HepG2 (cell line): ENCODE measurements around the gene NUP214. TPM values are rescaled to one million over a fixed set of nuclear protein-coding genes. Genes with fewer than 3 reads are reported as not detected.

Source experiments
- BCL6 ChIP-seq: IDR thresholded peaks from 2 replicates; pipeline ENCODE4 v1.6.1; 2016; ENCODE audit warnings: missing genetic modification reagents, missing compliant biosample characterization
- CBX2 ChIP-seq, 2 experiments: fragments of 200-600 bp in 1 of 2; sonication (generic); formaldehyde crosslinking in 1 of 2; IDR thresholded peaks; 2 replicates each; pipeline versions ENCODE4 v1.7.0 to v1.8.1; 2018 to 2022; ENCODE audit warnings: low read depth in 2 of 2, low read length in 1 of 2, mild to moderate bottlenecking in 1 of 2, missing genetic modification reagents in 1 of 2
- GABPB1 ChIP-seq: IDR thresholded peaks from 2 replicates; pipeline ENCODE4 v1.6.1; 2016; ENCODE audit warnings: mild to moderate bottlenecking, missing genetic modification reagents, moderate library complexity, missing compliant biosample characterization
- GLI4 ChIP-seq: sonication (generic); formaldehyde crosslinking; IDR thresholded peaks from 2 replicates; pipeline ENCODE4 v1.5.1; 2020; ENCODE audit warnings: missing genetic modification reagents, mild to moderate bottlenecking, moderate library complexity, borderline replicate concordance
- KDM5B ChIP-seq: sonication (generic); formaldehyde crosslinking; IDR thresholded peaks from 2 replicates; pipeline ENCODE4 v1.4.0; 2020; ENCODE audit warnings: missing genetic modification reagents, mild to moderate bottlenecking, borderline replicate concordance
- SRSF1 ChIP-seq: fragments of 200-400 bp; formaldehyde crosslinking; optimal IDR thresholded peaks from 2 replicates; pipeline ENCODE3; 2017; ENCODE audit warnings: mild to moderate bottlenecking, low read depth, low read length, moderate library complexity
- TCF12 ChIP-seq, 2 experiments: fragments of 450-650 bp in 1 of 2; sonication (generic) in 1 of 2; formaldehyde crosslinking in 1 of 2; IDR thresholded peaks; 2 replicates each; pipeline versions ENCODE4 v1.6.1 to v1.8.0; 2017 to 2022; ENCODE audit warnings: antibody characterized with exemption in 1 of 2, mild to moderate bottlenecking in 1 of 2, missing genetic modification reagents in 1 of 2, moderate library complexity in 1 of 2
- TERF1 ChIP-seq: sonication (generic); formaldehyde crosslinking; IDR thresholded peaks from 2 replicates; pipeline ENCODE4 v1.8.0; 2022; ENCODE audit warnings: mild to moderate bottlenecking, missing genetic modification reagents, moderate library complexity
- ZNF235 ChIP-seq: sonication (generic); formaldehyde crosslinking; IDR thresholded peaks from 2 replicates; pipeline ENCODE4 v1.8.1; 2023; ENCODE audit warnings: mild to moderate bottlenecking, missing genetic modification reagents, borderline replicate concordance
- ZNF709 ChIP-seq: sonication (generic); formaldehyde crosslinking; IDR thresholded peaks from 2 replicates; pipeline ENCODE4 v1.5.0; 2020; ENCODE audit warnings: mild to moderate bottlenecking, missing genetic modification reagents
- ZNF776 ChIP-seq: sonication (generic); formaldehyde crosslinking; IDR thresholded peaks from 2 replicates; pipeline ENCODE4 v1.4.0; 2020; ENCODE audit warnings: mild to moderate bottlenecking, missing genetic modification reagents
- polyA plus RNA-seq, 8 experiments: library from polyadenylated mRNA; depleted of rRNA in 3 of 8; stranded (reverse) in 7 of 8; unstranded in 1 of 8; fragments of >200 nt; fragmentation: Illumina TruSeq in 4 of 8; extraction: Trizol in 4 of 8; gene quantifications; 2 replicates each; pipeline versions ENCODE4 v1.2.1 to v1.2.3, GENCODE V29; 2011 to 2016; ENCODE audit warnings: low read depth in 4 of 8, missing spikeins in 1 of 8, mixed read lengths in 1 of 8; ENCODE audit not compliant: insufficient read depth in 1 of 8
- total RNA-seq, 5 experiments: library from RNA; depleted of rRNA; stranded (reverse); fragments of >200 nt; fragmentation: Illumina TruSeq; extraction: Trizol; gene quantifications; 2 replicates each; pipeline ENCODE4 v1.2.3, GENCODE V29; 2016; ENCODE audit warnings: low read depth in 1 of 5
- TF ChIP-seq, protein P1 (sequence below), 2 experiments: fragments of 450-650 bp in 1 of 2; sonication (generic) in 1 of 2; formaldehyde crosslinking; IDR thresholded peaks; 2 replicates each; pipeline versions ENCODE4 v1.5.0 to v1.8.0; 2020 to 2022; ENCODE audit warnings: mild to moderate bottlenecking in 1 of 2, missing genetic modification reagents in 1 of 2

NUP214 gene
- total and polyA plus RNA-seq, 2 of the 13 experiments (the other 11 are each of a cell fraction or from before 2014, with no cell fraction given), result 8.4 to 16.0 TPM

GRCh38 chr9:131096269-131097125, 28.9 kb upstream of the NUP214 start, which contains the start of gene AIF1L (continued):
- TF ChIP-seq ZNF776 (peak; percentile 74; the same call in 1 of the 2 replicates), GLI4 (CRISPR knock-in tag) (0 out of 2 replicates have a peak, but pooled peaks have one; percentile 40), KDM5B (CRISPR knock-in tag) (peak; percentile 75; the same call in 1 of the 2 replicates), GABPB1 (peak; percentile 48; the same call in 1 of the 2 replicates), ZNF235 (CRISPR knock-in tag) (peak; percentile 88; the same call in 1 of the 2 replicates), TERF1 (CRISPR knock-in tag) (0 out of 2 replicates have a peak, but pooled peaks have one; percentile 23), SRSF1 (peak; percentile 48), TCF12 (IDR thresholded peaks at IDR 0.05) (no peak), TCF12 (CRISPR knock-in tag; IDR thresholded peaks at IDR 0.05) (0 out of 2 replicates have a peak, but pooled peaks have one; percentile 44), ZNF709 (CRISPR knock-in tag) (peak; percentile 64; the same call in 1 of the 2 replicates), CBX2 (IDR thresholded peaks at IDR 0.05; ENCODE audit: low read depth, low read length) (no peak), CBX2 (CRISPR knock-in tag; IDR thresholded peaks at IDR 0.05; ENCODE audit: low read depth) (peak; percentile 52; the same call in 1 of the 2 replicates), BCL6 (CRISPR knock-in tag) (peak; percentile 65)
- TF ChIP-seq, protein P1, sequence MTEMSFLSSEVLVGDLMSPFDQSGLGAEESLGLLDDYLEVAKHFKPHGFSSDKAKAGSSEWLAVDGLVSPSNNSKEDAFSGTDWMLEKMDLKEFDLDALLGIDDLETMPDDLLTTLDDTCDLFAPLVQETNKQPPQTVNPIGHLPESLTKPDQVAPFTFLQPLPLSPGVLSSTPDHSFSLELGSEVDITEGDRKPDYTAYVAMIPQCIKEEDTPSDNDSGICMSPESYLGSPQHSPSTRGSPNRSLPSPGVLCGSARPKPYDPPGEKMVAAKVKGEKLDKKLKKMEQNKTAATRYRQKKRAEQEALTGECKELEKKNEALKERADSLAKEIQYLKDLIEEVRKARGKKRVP (CRISPR knock-in tag; IDR thresholded peaks at IDR 0.05), result no peak
- TF ChIP-seq, all 625 proteins: peak for 58
